ENCODE results near the gene CPTP. TPM values are rescaled to one million over a fixed set of nuclear protein-coding genes. Genes with fewer than 3 reads are reported as not detected.

The CPTP gene
- polyA plus RNA-seq, 1 experiment: 7.1 TPM

DNA sequence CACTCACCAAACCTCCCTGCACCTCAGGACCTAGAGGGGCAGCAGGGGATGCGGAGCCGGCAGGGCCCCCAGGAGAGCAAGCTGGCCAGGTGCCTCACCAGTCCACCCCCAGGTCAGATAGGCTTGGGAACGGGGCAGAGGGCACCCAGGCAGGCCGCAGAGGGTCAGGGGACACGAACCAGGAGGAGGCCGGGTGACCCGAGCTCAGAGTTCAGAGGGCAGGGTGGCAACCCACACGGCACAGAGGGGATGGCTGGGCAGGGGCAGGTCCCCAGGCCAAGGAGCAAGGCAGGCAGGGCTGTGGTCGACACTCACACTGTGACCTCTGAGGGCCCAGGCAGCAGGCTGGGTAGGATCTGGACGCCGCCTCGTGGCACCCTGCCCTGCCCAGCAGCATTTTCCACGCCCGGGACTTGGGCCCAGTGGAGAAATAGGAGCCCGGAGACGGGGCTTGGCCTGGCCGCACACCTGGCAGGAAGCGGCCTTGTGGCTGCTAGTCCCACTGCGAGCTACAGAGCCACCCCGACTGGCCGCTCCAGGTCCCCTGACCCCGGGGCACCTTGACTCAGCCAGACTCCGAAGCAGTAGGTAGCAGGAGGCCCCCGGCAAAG, 19.3 kb downstream of the CPTP start:
- H3K9me3 ChIP-seq (ENCODE audit: control insufficient read depth, insufficient read depth, low read length): no peaks in the 10 kb centered on the region; the same call in 1 of the 2 replicates
- no peak overlapping the region for H3K4me3 ChIP-seq (ENCODE audit: low read depth, low read length)
- ChIA-PET CTCF (interaction anchor here (2.1 kb wide), 1 partner anchor 8 kb away, joined by 5 read pairs; no protein-coding TSS in a partner anchor), POLR2A (interaction anchor here (0.7 kb wide), 1 partner anchor 31 kb away, joined by 3 read pairs; the partner anchor contains the start of gene AURKAIP1)
- H3K27me3 ChIP-seq (ENCODE audit: control insufficient read depth, insufficient read depth, low read length): no peaks in the 10 kb centered on the region
- TF ChIP-seq, protein P1, sequence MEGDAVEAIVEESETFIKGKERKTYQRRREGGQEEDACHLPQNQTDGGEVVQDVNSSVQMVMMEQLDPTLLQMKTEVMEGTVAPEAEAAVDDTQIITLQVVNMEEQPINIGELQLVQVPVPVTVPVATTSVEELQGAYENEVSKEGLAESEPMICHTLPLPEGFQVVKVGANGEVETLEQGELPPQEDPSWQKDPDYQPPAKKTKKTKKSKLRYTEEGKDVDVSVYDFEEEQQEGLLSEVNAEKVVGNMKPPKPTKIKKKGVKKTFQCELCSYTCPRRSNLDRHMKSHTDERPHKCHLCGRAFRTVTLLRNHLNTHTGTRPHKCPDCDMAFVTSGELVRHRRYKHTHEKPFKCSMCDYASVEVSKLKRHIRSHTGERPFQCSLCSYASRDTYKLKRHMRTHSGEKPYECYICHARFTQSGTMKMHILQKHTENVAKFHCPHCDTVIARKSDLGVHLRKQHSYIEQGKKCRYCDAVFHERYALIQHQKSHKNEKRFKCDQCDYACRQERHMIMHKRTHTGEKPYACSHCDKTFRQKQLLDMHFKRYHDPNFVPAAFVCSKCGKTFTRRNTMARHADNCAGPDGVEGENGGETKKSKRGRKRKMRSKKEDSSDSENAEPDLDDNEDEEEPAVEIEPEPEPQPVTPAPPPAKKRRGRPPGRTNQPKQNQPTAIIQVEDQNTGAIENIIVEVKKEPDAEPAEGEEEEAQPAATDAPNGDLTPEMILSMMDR (IDR thresholded peaks at IDR 0.05; ENCODE audit: low read depth, low read length): no peak
- H3K27ac ChIP-seq (ENCODE audit: low read depth, low read length): no peak overlapping the region
- no peak for DNase-seq (ENCODE audit: low read depth, low spot score)

DNA sequence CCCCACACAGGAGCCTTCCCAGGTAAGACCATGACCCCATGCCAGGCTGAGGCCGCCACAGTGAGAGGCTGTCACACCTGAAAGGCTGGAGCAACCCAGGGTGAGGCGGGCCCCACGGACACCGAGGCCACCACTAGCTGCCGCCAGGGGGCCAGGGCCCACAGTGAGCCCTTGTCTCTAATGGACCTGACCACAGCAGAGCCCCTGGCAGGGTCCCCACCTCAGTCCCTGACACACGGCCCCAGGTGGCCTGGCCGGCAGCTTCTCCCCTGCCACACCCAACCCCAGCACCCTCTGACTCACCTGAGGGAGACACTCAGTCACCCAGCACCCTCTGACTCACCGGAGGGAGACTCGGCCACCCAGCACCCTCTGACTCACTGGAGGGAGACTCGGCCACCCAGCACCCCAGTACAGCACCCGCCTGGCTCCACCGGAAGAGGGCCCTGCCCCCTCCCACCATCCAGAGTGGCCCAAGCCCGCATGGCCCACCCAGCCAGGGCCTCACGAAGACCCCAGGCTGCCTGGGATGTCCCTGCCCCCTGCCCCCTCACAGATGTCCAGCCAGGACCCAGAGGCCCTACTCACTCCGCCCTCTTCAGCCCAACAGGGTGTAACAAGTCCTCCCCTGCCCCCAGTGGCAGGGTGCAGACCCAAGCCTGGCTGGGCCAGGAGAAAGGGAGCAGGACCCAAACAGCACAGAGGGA, 20.2 kb downstream of the CPTP start:
- ChIA-PET CTCF (interaction anchor here (0.6 to 2.1 kb wide), 2 partner anchors 9 to 52 kb away, joined by 5 to 6 read pairs; no protein-coding TSS in a partner anchor), POLR2A (interaction anchor here (0.6 to 0.7 kb wide), 2 partner anchors 30 to 185 kb away, joined by 3 read pairs; partner anchors contain the start of gene AURKAIP1)
- TF ChIP-seq, protein P1 (IDR thresholded peaks at IDR 0.05; ENCODE audit: low read depth, low read length): peak; percentile 26; the same call in 1 of the 2 replicates
- no peak for DNase-seq (ENCODE audit: low read depth, low spot score)
- H3K4me3 ChIP-seq (ENCODE audit: low read depth, low read length): no peak overlapping the region
- H3K27me3 ChIP-seq (ENCODE audit: control insufficient read depth, insufficient read depth, low read length): no peaks in the 10 kb centered on the region
- no peaks in the 10 kb centered on the region; the same call in 1 of the 2 replicates for H3K9me3 ChIP-seq (ENCODE audit: control insufficient read depth, insufficient read depth, low read length)
- H3K27ac ChIP-seq (ENCODE audit: low read depth, low read length): peak overlapping the region; percentile 21

DNA sequence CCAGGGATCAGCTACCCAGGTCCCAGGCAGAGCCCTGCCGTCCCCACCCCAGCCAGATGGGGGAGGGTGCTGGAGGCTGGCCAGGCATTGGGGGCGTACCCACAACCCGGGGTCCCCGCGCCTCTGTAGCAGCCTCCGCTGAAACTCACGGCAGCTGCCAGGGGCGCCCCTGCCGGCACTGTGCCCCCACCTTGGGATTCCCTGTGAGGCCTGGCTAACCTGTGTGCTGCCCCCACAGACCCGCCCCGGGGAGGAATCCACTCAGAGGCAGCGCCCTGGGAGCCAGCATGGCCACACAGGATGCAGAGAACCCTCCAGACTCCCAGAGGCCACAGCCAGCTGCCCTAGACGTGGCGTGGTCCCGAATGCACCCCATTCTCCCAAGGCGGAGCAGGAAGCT, 20.8 kb downstream of the CPTP start:
- Histone ChIP-seq H3K4me3 (ENCODE audit: low read depth, low read length) (no peak overlapping the region), H3K9me3 (ENCODE audit: control insufficient read depth, insufficient read depth, low read length) (no peaks in the 10 kb centered on the region; the same call in 1 of the 2 replicates), H3K27me3 (ENCODE audit: control insufficient read depth, insufficient read depth, low read length) (no peaks in the 10 kb centered on the region), H3K27ac (ENCODE audit: low read depth, low read length) (peak overlapping the region; percentile 22)
- DNase-seq (ENCODE audit: low read depth, low spot score): no peak
- POLR2A ChIA-PET: no interaction called here
- CTCF ChIA-PET: interaction anchor here (0.6 to 2.1 kb wide), 3 partner anchors 10 to 51 kb away, joined by 3 to 6 read pairs (median 5); no protein-coding TSS in a partner anchor
- TF ChIP-seq, protein P1 (IDR thresholded peaks at IDR 0.05; ENCODE audit: low read depth, low read length): no peak

DNA sequence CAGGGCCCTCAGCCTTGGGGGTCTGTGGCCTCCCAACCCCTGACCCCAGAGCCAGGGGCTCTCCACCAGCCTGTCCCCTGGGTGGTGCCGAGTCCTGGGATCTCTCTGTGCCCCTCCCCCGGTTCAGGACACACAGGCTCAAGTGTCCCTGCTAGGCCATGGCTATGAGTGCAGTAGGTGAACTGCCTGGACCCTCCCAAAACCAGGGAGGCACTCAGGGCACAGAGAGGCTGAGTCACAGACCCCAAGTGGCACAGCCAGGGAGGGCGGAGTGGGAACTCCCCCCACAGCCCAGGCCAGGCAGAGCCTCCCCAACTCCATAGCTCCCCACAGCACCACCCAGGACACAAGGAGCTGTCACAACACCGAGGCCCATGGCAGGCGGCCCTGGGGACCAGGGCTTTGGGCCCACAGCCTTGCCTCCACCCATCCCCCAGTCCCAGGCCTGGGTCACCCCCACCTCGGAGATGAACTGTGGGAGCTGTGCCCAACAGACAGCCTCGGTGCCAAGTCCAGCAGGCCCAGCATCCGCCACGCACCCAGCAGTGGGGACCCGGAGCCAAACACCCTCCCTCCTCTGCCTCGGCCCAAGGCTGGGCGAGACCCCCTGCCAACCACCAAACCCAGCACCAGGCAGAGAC, 21.4 kb downstream of the CPTP start:
- H3K9me3 ChIP-seq (ENCODE audit: control insufficient read depth, insufficient read depth, low read length): no peaks in the 10 kb centered on the region; the same call in 1 of the 2 replicates
- H3K27ac ChIP-seq (ENCODE audit: low read depth, low read length): peak overlapping the region; percentile 22
- POLR2A ChIA-PET: no interaction called here
- TF ChIP-seq, protein P1 (IDR thresholded peaks at IDR 0.05; ENCODE audit: low read depth, low read length): no peak
- CTCF ChIA-PET: interaction anchor here (0.7 kb wide), 1 partner anchor 27 kb away, joined by 3 read pairs; no protein-coding TSS in a partner anchor
- H3K4me3 ChIP-seq (ENCODE audit: low read depth, low read length): no peak overlapping the region
- no peak for DNase-seq (ENCODE audit: low read depth, low spot score)
- no peaks in the 10 kb centered on the region for H3K27me3 ChIP-seq (ENCODE audit: control insufficient read depth, insufficient read depth, low read length)

Data from AG04450 (cell line).